ENCODE data around the gene TMEM145.
"Not testable (repeated sequence)": the region's sequence is repeated elsewhere in the genome, so short reads cannot be mapped to it uniquely, and the experiment has no call there.

Gene TMEM145

GRCh38 chr19:42333975-42334696 is 21.0 kb downstream of the TMEM145 start:
- FAIRE-seq (no peak), DNase-seq (ENCODE audit: low spot score) (no peak)

- DNase-seq (ENCODE audit: low spot score) (no peak), FAIRE-seq (no peak)
These were observed 21.7 kb downstream of the TMEM145 start for GRCh38 chr19:42334697-42335373.

- DNase-seq (ENCODE audit: low spot score) (no peak), FAIRE-seq (no peak)
These were observed 22.3 kb downstream of the TMEM145 start for GRCh38 chr19:42335374-42335936.

GRCh38 chr19:42335971-42336370 is 22.9 kb downstream of the TMEM145 start:
- FAIRE-seq = no peak
- no peak for DNase-seq (ENCODE audit: low spot score)

GRCh38 chr19:42339126-42339860 is 26.2 kb downstream of the TMEM145 start:
- not testable (repeated sequence) for DNase-seq (ENCODE audit: low spot score); FAIRE-seq

GRCh38 chr19:42339922-42340321 is 26.8 kb downstream of the TMEM145 start:
- FAIRE-seq; DNase-seq (ENCODE audit: low spot score): not testable (repeated sequence)

GRCh38 chr19:42343344-42344110 is 30.4 kb downstream of the TMEM145 start:
- FAIRE-seq = no peak
- DNase-seq (ENCODE audit: low spot score) = no peak

- DNase-seq (ENCODE audit: low spot score) = no peak
- FAIRE-seq = no peak
These were observed 31.3 kb downstream of the TMEM145 start for GRCh38 chr19:42344336-42344893.

- no peak for FAIRE-seq
These were observed 32.2 kb downstream of the TMEM145 start for GRCh38 chr19:42345191-42345812.

GRCh38 chr19:42348211-42348610 is 35.1 kb downstream of the TMEM145 start:
- FAIRE-seq (no peak), DNase-seq (ENCODE audit: low spot score) (no peak)

More at GRCh38 chr19:42345191-42345812, 32.2 kb downstream of the TMEM145 start:
- no peak for DNase-seq (ENCODE audit: low spot score)

- FAIRE-seq = no peak
- no peak for DNase-seq (ENCODE audit: low spot score)
These were observed 36.4 kb downstream of the TMEM145 start for GRCh38 chr19:42349378-42350107.

GRCh38 chr19:42350417-42350816 is 37.3 kb downstream of the TMEM145 start:
- no peak for DNase-seq (ENCODE audit: low spot score)
- no peak for FAIRE-seq

GRCh38 chr19:42351079-42351735 is 38.1 kb downstream of the TMEM145 start:
- DNase-seq (ENCODE audit: low spot score) = no peak
- no peak for FAIRE-seq

GRCh38 chr19:42352301-42353259 is 39.5 kb downstream of the TMEM145 start:
- peak; percentile 33 for DNase-seq (ENCODE audit: low spot score)
- FAIRE-seq = no peak

GRCh38 chr19:42353341-42354015 is 40.4 kb downstream of the TMEM145 start:
- FAIRE-seq (no peak), DNase-seq (ENCODE audit: low spot score) (no peak)

- DNase-seq (ENCODE audit: low spot score) (no peak), FAIRE-seq (no peak)
These were observed 42.8 kb downstream of the TMEM145 start for GRCh38 chr19:42355896-42356295.

- DNase-seq (ENCODE audit: low spot score) (no peak), FAIRE-seq (no peak)
These were observed 43.6 kb downstream of the TMEM145 start for GRCh38 chr19:42356686-42357085.
